ENCODE data around the gene BTBD1.
A peak's percentile ranks its signal among the peaks of the same experiment; 100 is the strongest.

Gene BTBD1

DNA sequence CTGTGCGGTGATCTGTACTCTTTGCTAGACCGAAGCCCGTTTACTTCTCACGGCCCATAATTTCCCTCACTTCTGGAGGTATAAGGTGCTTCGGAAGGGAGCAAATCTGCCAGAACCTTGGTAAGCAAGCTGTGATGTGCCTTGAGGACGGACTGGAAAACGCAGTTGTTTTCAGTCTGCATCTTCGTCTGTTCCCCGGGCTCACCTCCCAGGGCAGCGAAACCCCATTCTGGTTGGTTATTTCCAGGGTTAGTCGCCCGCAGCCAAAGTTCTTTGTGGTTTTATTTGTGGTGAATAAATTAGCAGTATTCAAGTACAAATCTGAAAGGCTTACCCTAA lies 80.6 kb downstream of the BTBD1 start:
- Histone ChIP-seq H3K27me3 (ENCODE audit: insufficient read depth, poor library complexity, severe bottlenecking) (no peaks in the 10 kb centered on the region), H3K4me3 (replicated peaks; ENCODE audit: insufficient read depth, low read length) (peak overlapping the region; percentile 75), H3K27ac (replicated peaks) (peak overlapping the region; percentile 81)
- DNase-seq (ENCODE audit: low read depth in 1 of 2, low spot score in 1 of 2) = no peak
- no peak for TF ChIP-seq SPI1 (IDR thresholded peaks at IDR 0.05; ENCODE audit: borderline replicate concordance, low read depth)
- no peak for TF ChIP-seq POLR2AphosphoS5 (IDR thresholded peaks at IDR 0.05; ENCODE audit: low read depth)
- no peak for TF ChIP-seq CTCF (IDR thresholded peaks at IDR 0.05; ENCODE audit: insufficient read depth, low read length)
- no peak for TF ChIP-seq REST (IDR thresholded peaks at IDR 0.05; ENCODE audit: insufficient replicate concordance, low read depth)
- no peak for TF ChIP-seq GABPA (IDR thresholded peaks at IDR 0.05; ENCODE audit: low read depth)

- TF ChIP-seq SPI1 (IDR thresholded peaks at IDR 0.05; ENCODE audit: borderline replicate concordance, low read depth) = peak; percentile 62; the same call in 1 of the 2 replicates
- TF ChIP-seq POLR2AphosphoS5 (IDR thresholded peaks at IDR 0.05; ENCODE audit: low read depth) = peak; percentile 88
- TF ChIP-seq CTCF (IDR thresholded peaks at IDR 0.05; ENCODE audit: insufficient read depth, low read length) = no peak
- peak; percentile 84 for TF ChIP-seq GABPA (IDR thresholded peaks at IDR 0.05; ENCODE audit: low read depth)
- peak; percentile 53 for TF ChIP-seq REST (IDR thresholded peaks at IDR 0.05; ENCODE audit: insufficient replicate concordance, low read depth)
- no peaks in the 10 kb centered on the region for H3K27me3 ChIP-seq (ENCODE audit: insufficient read depth, poor library complexity, severe bottlenecking)
- peak within 1 kb of the TSS; percentile 75 for H3K4me3 ChIP-seq (replicated peaks; ENCODE audit: insufficient read depth, low read length)
- peak; percentile 95 to 96 for DNase-seq (ENCODE audit: low read depth in 1 of 2, low spot score in 1 of 2)
- H3K27ac ChIP-seq (replicated peaks) = peak within 1 kb of the TSS; percentile 81
Measured at GRCh38 chr15:82985688-82986441, 81.2 kb downstream of the BTBD1 start, which contains the start of gene RAMAC. Gene RAMAC (plus strand): TSS chr15:82986210. CDS start chr15:82989019, 2,809 bp downstream.

GRCh38 chr15:82980981-82981380 lies 86.1 kb downstream of the BTBD1 start:
- TF ChIP-seq GABPA (IDR thresholded peaks at IDR 0.05; ENCODE audit: low read depth) (no peak), SPI1 (IDR thresholded peaks at IDR 0.05; ENCODE audit: borderline replicate concordance, low read depth) (no peak), CTCF (IDR thresholded peaks at IDR 0.05; ENCODE audit: insufficient read depth, low read length) (no peak), REST (IDR thresholded peaks at IDR 0.05; ENCODE audit: insufficient replicate concordance, low read depth) (no peak), POLR2AphosphoS5 (IDR thresholded peaks at IDR 0.05; ENCODE audit: low read depth) (no peak)
- Histone ChIP-seq H3K27me3 (ENCODE audit: insufficient read depth, poor library complexity, severe bottlenecking) (no peaks in the 10 kb centered on the region), H3K27ac (replicated peaks) (no peak overlapping the region), H3K4me3 (replicated peaks; ENCODE audit: insufficient read depth, low read length) (no peak overlapping the region)
- no peak for DNase-seq (ENCODE audit: low read depth in 1 of 2, low spot score in 1 of 2)

Data from HL-60 (cell line).